ENCODE results near the gene ADGRG3.

GRCh38 chr16:57736419-57737351 lies 68.6 kb downstream of the ADGRG3 start:
- no peak for TF ChIP-seq CTCF (IDR thresholded peaks at IDR 0.05)
- TF ChIP-seq EZH2 (IDR thresholded peaks at IDR 0.05): no peak
